SK-N-SH treated with all-trans-retinoic acid at 6 μM for 48 hours (cell line): ENCODE measurements around the gene ARF5.

Source experiments
- ATAC-seq: fragments of 200-7000 bp; cut with Tn5 transposase; 3 replicates; pipeline ENCODE4 v1.9.1; 2020; ENCODE audit warnings: mild to moderate bottlenecking, moderate library complexity
- ARNTL ChIP-seq: fragments of 450-650 bp; formaldehyde crosslinking; IDR thresholded peaks from 2 replicates; pipeline ENCODE4 v1.5.0; 2020; ENCODE audit warnings: low read depth, mild to moderate bottlenecking, moderate library complexity, borderline replicate concordance
- BACH2 ChIP-seq: fragments of 250-450 bp; sonication (Bioruptor Pico); IDR thresholded peaks from 2 replicates; pipeline ENCODE4 v1.9.0; 2021; ENCODE audit warnings: mild to moderate bottlenecking, borderline replicate concordance
- CSDC2 ChIP-seq: fragments of 250-450 bp; sonication (Bioruptor Pico); IDR thresholded peaks from 2 replicates; pipeline ENCODE4 v1.5.0; 2020; ENCODE audit warnings: mild to moderate bottlenecking, moderate library complexity
- ESRRG ChIP-seq: fragments of 250-450 bp; sonication (Bioruptor Pico); IDR thresholded peaks from 2 replicates; pipeline ENCODE4 v1.6.1; 2021; ENCODE audit warnings: mild to moderate bottlenecking
- ISL1 ChIP-seq: fragments of 250-450 bp; sonication (Bioruptor Pico); IDR thresholded peaks from 2 replicates; pipeline ENCODE4 v2.1.2; 2022; ENCODE audit warnings: mild to moderate bottlenecking, moderate library complexity
- OSR1 ChIP-seq: fragments of 250-450 bp; sonication (Bioruptor Pico); IDR thresholded peaks from 2 replicates; pipeline ENCODE4 v1.8.0; 2022; ENCODE audit warnings: moderate library complexity, mild to moderate bottlenecking, inconsistent platforms
- PPARA ChIP-seq: fragments of 250-450 bp; sonication (Bioruptor Pico); IDR thresholded peaks from 2 replicates; pipeline ENCODE4 v1.5.0; 2020; ENCODE audit warnings: mild to moderate bottlenecking, borderline replicate concordance
- RARB ChIP-seq: fragments of 250-450 bp; sonication (Bioruptor Pico); IDR thresholded peaks from 2 replicates; pipeline ENCODE4 v1.8.0; 2021; ENCODE audit warnings: mild to moderate bottlenecking, moderate library complexity
- SNAI2 ChIP-seq: fragments of 250-450 bp; sonication (Bioruptor Pico); IDR thresholded peaks from 2 replicates; pipeline ENCODE4 v1.5.0; 2020; ENCODE audit warnings: mild to moderate bottlenecking, moderate library complexity
- TCF4 ChIP-seq: fragments of 250-450 bp; sonication (Bioruptor Pico); IDR thresholded peaks from 2 replicates; pipeline ENCODE4 v1.8.0; 2021; ENCODE audit warnings: mild to moderate bottlenecking, moderate library complexity, borderline replicate concordance
- TOX ChIP-seq: fragments of 250-450 bp; sonication (Bioruptor Pico); IDR thresholded peaks from 2 replicates; pipeline ENCODE4 v1.8.0; 2021; ENCODE audit warnings: mild to moderate bottlenecking, moderate library complexity, borderline replicate concordance
- ZC3H10 ChIP-seq: fragments of 250-450 bp; sonication (Bioruptor Pico); IDR thresholded peaks from 2 replicates; pipeline ENCODE4 v1.5.1; 2021; ENCODE audit warnings: mild to moderate bottlenecking, moderate library complexity
- ZFP3 ChIP-seq: fragments of 250-450 bp; sonication (Bioruptor Pico); IDR thresholded peaks from 2 replicates; pipeline ENCODE4 v1.5.0; 2020; ENCODE audit warnings: mild to moderate bottlenecking, moderate library complexity
- ZFP30 ChIP-seq: fragments of 450-650 bp; formaldehyde crosslinking; IDR thresholded peaks from 2 replicates; pipeline ENCODE4 v1.5.0; 2022; ENCODE audit warnings: mild to moderate bottlenecking, moderate library complexity
- ZNF565 ChIP-seq: fragments of 450-650 bp; formaldehyde crosslinking; conservative IDR thresholded peaks from 2 replicates; pipeline ENCODE4 v1.5.0; 2020; ENCODE audit warnings: low read depth, mild to moderate bottlenecking, moderate library complexity
- ZNF70 ChIP-seq: fragments of 450-650 bp; formaldehyde crosslinking; IDR thresholded peaks from 2 replicates; pipeline ENCODE4 v1.5.0; 2020; ENCODE audit warnings: mild to moderate bottlenecking, moderate library complexity
- ZNF8 ChIP-seq: fragments of 450-650 bp; formaldehyde crosslinking; IDR thresholded peaks from 2 replicates; pipeline ENCODE4 v1.5.0; 2020; ENCODE audit warnings: mild to moderate bottlenecking, moderate library complexity
- TF ChIP-seq, protein P1 (sequence below): fragments of 250-450 bp; sonication (Bioruptor Pico); IDR thresholded peaks from 2 replicates; pipeline ENCODE4 v1.5.1; 2021; ENCODE audit warnings: mild to moderate bottlenecking, moderate library complexity
- TF ChIP-seq, protein P2 (sequence below): fragments of 250-450 bp; sonication (Bioruptor Pico); IDR thresholded peaks from 2 replicates; pipeline ENCODE4 v1.8.0; 2021; ENCODE audit warnings: low read depth, mild to moderate bottlenecking, moderate library complexity, borderline replicate concordance
- TF ChIP-seq, protein P3 (sequence below): fragments of 250-450 bp; sonication (Bioruptor Pico); IDR thresholded peaks from 2 replicates; pipeline ENCODE4 v1.5.0; 2020; ENCODE audit warnings: mild to moderate bottlenecking, moderate library complexity
- TF ChIP-seq, protein P4 (sequence below): fragments of 250-450 bp; sonication (Bioruptor Pico); IDR thresholded peaks from 2 replicates; pipeline ENCODE4 v1.8.0; 2020; ENCODE audit warnings: mild to moderate bottlenecking, moderate library complexity, borderline replicate concordance
- TF ChIP-seq, protein P5 (sequence below): fragments of 250-450 bp; sonication (Bioruptor Pico); IDR thresholded peaks from 2 replicates; pipeline ENCODE4 v1.5.1; 2020; ENCODE audit warnings: low read depth, mild to moderate bottlenecking, moderate library complexity

Gene ARF5

DNA sequence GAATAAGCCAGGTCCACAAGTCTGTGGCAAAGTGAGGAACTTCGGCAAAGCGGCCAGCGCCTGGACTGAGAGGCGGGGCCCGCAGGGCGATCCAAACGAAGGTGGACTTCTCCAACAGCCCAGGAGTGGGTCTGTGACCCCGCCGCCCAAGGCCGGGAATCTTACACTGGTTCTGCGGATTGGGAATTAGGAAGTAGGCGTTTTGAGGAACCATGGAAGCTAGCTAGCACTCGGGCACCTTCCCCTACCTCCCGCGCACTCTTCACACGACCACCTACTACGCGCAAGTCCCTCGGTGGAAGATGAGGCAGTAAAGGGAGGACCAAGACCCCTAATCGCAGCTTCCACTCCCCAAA lies 570 bp upstream of the ARF5 start:
- TF ChIP-seq TCF4 (no peak), CSDC2 (CRISPR knock-in tag) (no peak), OSR1 (CRISPR knock-in tag) (no peak), ESRRG (CRISPR knock-in tag) (no peak)
- ATAC-seq, result no peak

DNA sequence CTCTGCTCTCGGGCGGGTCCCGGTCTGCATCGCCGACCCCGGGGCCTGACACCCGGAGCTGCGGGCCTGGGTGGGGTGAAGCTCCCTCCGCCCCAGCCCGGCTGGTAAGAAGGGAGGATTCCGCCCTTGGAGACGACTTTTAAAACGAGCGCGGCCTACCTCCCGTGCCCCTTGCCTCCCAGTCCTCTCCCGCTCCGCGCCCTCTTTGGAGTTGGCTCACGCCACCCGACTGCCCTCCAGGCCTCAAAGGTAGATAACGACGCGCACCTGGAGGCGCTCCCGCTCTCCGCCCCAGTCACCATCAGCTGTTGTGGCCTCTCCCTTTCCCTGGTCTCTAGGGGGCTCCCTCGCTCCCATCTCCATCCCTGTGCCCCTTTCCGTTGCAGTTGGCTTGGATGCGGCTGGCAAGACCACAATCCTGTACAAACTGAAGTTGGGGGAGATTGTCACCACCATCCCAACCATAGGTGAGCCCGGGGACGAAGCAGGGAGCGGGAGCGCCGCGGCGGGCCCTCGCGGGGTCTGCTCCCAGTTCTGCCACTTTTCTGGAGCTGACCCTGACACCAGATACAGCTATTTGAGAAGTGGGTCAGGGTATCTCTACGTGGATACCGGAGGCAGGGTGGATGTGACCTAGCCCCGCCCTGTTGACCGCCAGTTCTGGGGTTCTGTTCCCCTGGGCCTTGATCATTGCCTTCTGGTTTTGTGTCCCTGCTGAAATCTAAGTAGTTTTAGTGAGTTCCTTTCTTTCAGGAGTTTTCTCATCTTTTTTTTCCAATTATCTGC lies 679 bp downstream of the ARF5 start:
- peak; percentile 71 for ATAC-seq
- TF ChIP-seq ISL1 (CRISPR knock-in tag) (no peak), RARB (CRISPR knock-in tag) (no peak), ZFP3 (CRISPR knock-in tag) (peak; percentile 9; the same call in 1 of the 2 replicates), ZNF565 (CRISPR knock-in tag) (0 out of 2 replicates have a peak, but pooled peaks have one; percentile 34)
- TF ChIP-seq, all 23 proteins: peak for 2

DNA sequence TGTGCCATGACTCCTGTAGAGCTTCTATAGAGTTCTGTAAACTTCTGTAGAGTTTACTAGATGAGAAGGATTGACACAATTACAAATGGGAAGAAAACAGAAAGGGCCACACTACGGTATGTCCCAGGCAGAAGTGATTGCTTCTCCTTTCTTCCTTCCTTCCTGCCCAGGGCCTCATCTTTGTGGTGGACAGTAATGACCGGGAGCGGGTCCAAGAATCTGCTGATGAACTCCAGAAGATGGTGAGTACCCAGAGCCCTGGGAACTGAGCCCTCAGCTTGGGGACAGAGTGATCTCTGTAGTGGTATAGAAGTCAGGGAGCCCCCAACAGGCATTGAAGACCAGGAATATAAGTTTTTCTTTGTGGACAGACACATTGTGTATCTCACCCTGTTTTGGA lies 1.7 kb downstream of the ARF5 start:
- ATAC-seq, result no peak
- TF ChIP-seq BACH2 (CRISPR knock-in tag) (no peak), ESRRG (CRISPR knock-in tag) (no peak), ZC3H10 (CRISPR knock-in tag) (no peak), TOX (CRISPR knock-in tag) (no peak), ZNF8 (CRISPR knock-in tag) (no peak), CSDC2 (CRISPR knock-in tag) (no peak), OSR1 (CRISPR knock-in tag) (no peak), SNAI2 (CRISPR knock-in tag) (no peak), ISL1 (CRISPR knock-in tag) (no peak), ZNF70 (CRISPR knock-in tag) (no peak), ZNF565 (CRISPR knock-in tag) (no peak)
- TF ChIP-seq, protein P1, sequence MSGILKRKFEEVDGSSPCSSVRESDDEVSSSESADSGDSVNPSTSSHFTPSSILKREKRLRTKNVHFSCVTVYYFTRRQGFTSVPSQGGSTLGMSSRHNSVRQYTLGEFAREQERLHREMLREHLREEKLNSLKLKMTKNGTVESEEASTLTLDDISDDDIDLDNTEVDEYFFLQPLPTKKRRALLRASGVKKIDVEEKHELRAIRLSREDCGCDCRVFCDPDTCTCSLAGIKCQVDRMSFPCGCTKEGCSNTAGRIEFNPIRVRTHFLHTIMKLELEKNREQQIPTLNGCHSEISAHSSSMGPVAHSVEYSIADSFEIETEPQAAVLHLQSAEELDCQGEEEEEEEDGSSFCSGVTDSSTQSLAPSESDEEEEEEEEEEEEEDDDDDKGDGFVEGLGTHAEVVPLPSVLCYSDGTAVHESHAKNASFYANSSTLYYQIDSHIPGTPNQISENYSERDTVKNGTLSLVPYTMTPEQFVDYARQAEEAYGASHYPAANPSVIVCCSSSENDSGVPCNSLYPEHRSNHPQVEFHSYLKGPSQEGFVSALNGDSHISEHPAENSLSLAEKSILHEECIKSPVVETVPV (CRISPR knock-in tag), result no peak
- TF ChIP-seq, protein P2, sequence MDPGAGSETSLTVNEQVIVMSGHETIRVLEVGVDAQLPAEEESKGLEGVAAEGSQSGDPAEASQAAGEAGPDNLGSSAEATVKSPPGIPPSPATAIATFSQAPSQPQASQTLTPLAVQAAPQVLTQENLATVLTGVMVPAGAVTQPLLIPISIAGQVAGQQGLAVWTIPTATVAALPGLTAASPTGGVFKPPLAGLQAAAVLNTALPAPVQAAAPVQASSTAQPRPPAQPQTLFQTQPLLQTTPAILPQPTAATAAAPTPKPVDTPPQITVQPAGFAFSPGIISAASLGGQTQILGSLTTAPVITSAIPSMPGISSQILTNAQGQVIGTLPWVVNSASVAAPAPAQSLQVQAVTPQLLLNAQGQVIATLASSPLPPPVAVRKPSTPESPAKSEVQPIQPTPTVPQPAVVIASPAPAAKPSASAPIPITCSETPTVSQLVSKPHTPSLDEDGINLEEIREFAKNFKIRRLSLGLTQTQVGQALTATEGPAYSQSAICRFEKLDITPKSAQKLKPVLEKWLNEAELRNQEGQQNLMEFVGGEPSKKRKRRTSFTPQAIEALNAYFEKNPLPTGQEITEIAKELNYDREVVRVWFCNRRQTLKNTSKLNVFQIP (CRISPR knock-in tag), result no peak
- TF ChIP-seq, protein P3, sequence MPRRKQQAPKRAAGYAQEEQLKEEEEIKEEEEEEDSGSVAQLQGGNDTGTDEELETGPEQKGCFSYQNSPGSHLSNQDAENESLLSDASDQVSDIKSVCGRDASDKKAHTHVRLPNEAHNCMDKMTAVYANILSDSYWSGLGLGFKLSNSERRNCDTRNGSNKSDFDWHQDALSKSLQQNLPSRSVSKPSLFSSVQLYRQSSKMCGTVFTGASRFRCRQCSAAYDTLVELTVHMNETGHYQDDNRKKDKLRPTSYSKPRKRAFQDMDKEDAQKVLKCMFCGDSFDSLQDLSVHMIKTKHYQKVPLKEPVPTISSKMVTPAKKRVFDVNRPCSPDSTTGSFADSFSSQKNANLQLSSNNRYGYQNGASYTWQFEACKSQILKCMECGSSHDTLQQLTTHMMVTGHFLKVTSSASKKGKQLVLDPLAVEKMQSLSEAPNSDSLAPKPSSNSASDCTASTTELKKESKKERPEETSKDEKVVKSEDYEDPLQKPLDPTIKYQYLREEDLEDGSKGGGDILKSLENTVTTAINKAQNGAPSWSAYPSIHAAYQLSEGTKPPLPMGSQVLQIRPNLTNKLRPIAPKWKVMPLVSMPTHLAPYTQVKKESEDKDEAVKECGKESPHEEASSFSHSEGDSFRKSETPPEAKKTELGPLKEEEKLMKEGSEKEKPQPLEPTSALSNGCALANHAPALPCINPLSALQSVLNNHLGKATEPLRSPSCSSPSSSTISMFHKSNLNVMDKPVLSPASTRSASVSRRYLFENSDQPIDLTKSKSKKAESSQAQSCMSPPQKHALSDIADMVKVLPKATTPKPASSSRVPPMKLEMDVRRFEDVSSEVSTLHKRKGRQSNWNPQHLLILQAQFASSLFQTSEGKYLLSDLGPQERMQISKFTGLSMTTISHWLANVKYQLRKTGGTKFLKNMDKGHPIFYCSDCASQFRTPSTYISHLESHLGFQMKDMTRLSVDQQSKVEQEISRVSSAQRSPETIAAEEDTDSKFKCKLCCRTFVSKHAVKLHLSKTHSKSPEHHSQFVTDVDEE (CRISPR knock-in tag), result no peak
- TF ChIP-seq, protein P4, sequence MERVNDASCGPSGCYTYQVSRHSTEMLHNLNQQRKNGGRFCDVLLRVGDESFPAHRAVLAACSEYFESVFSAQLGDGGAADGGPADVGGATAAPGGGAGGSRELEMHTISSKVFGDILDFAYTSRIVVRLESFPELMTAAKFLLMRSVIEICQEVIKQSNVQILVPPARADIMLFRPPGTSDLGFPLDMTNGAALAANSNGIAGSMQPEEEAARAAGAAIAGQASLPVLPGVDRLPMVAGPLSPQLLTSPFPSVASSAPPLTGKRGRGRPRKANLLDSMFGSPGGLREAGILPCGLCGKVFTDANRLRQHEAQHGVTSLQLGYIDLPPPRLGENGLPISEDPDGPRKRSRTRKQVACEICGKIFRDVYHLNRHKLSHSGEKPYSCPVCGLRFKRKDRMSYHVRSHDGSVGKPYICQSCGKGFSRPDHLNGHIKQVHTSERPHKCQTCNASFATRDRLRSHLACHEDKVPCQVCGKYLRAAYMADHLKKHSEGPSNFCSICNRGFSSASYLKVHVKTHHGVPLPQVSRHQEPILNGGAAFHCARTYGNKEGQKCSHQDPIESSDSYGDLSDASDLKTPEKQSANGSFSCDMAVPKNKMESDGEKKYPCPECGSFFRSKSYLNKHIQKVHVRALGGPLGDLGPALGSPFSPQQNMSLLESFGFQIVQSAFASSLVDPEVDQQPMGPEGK (CRISPR knock-in tag), result no peak

DNA sequence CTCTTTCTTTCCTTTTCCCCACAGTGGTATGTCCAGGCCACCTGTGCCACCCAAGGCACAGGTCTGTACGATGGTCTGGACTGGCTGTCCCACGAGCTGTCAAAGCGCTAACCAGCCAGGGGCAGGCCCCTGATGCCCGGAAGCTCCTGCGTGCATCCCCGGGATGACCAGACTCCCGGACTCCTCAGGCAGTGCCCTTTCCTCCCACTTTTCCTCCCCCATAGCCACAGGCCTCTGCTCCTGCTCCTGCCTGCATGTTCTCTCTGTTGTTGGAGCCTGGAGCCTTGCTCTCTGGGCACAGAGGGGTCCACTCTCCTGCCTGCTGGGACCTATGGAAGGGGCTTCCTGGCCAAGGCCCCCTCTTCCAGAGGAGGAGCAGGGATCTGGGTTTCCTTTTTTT lies 3.0 kb downstream of the ARF5 start:
- TF ChIP-seq ARNTL (CRISPR knock-in tag) (no peak), RARB (CRISPR knock-in tag) (no peak), PPARA (no peak), TOX (CRISPR knock-in tag) (no peak), ZFP30 (CRISPR knock-in tag) (no peak), ZNF8 (CRISPR knock-in tag) (no peak), ZC3H10 (CRISPR knock-in tag) (no peak), ESRRG (CRISPR knock-in tag) (no peak)
- TF ChIP-seq, protein P5, sequence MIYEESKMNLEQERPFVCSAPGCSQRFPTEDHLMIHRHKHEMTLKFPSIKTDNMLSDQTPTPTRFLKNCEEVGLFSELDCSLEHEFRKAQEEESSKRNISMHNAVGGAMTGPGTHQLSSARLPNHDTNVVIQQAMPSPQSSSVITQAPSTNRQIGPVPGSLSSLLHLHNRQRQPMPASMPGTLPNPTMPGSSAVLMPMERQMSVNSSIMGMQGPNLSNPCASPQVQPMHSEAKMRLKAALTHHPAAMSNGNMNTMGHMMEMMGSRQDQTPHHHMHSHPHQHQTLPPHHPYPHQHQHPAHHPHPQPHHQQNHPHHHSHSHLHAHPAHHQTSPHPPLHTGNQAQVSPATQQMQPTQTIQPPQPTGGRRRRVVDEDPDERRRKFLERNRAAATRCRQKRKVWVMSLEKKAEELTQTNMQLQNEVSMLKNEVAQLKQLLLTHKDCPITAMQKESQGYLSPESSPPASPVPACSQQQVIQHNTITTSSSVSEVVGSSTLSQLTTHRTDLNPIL (CRISPR knock-in tag), result no peak
- TF ChIP-seq, protein P4 (CRISPR knock-in tag), result no peak
- TF ChIP-seq, protein P2 (CRISPR knock-in tag), result no peak
- ATAC-seq, result no peak
